Measurements from ENCODE around the gene HPGDS. TPM values are rescaled to one million over a fixed set of nuclear protein-coding genes. Genes with fewer than 3 reads are reported as not detected.

HPGDS gene
- total RNA-seq, 2 donors from 2014 or later = 2.1 to 3.4 TPM

DNA sequence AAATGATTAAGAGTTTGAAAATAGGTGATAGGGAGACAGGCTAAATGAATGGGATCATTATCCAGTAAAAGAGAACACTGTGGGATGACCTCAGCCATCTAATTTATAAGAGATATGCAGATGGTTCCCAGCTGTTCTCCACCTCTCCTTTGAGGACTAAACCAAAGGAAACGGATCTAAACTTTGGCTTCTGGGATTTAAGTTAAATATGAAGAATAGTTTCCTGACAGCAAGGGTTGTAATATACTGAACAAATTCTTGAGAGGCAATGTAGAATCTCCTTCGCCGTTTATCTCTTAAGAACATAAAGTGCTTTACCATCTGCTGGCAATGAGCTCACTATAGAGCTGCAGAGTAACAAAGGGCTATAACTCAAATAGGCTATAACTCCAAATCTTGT, 35.4 kb upstream of the HPGDS start:
- Histone ChIP-seq H3K4me3 (no peak overlapping the region), H3K9me3 (no peaks in the 10 kb centered on the region), H3K27ac (no peak overlapping the region), H3K4me1 (replicated peaks) (no peaks in the 10 kb centered on the region), H3K27me3 (replicated peaks; ENCODE audit: insufficient read depth) (no peaks in the 10 kb centered on the region), H3K36me3 (no peaks in the 10 kb centered on the region)
- no peak for DNase-seq (ENCODE audit: low spot score)
- intact Hi-C loops (cut with DNase I) = no loop called here
- TF ChIP-seq POLR2AphosphoS5 (IDR thresholded peaks at IDR 0.05) (no peak), POLR2A (IDR thresholded peaks at IDR 0.05) (no peak)
- TF ChIP-seq, protein P1, sequence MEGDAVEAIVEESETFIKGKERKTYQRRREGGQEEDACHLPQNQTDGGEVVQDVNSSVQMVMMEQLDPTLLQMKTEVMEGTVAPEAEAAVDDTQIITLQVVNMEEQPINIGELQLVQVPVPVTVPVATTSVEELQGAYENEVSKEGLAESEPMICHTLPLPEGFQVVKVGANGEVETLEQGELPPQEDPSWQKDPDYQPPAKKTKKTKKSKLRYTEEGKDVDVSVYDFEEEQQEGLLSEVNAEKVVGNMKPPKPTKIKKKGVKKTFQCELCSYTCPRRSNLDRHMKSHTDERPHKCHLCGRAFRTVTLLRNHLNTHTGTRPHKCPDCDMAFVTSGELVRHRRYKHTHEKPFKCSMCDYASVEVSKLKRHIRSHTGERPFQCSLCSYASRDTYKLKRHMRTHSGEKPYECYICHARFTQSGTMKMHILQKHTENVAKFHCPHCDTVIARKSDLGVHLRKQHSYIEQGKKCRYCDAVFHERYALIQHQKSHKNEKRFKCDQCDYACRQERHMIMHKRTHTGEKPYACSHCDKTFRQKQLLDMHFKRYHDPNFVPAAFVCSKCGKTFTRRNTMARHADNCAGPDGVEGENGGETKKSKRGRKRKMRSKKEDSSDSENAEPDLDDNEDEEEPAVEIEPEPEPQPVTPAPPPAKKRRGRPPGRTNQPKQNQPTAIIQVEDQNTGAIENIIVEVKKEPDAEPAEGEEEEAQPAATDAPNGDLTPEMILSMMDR (IDR thresholded peaks at IDR 0.05) = no peak
- WGBS = 68% methylated on average over 3 of the region's 3 CpGs

DNA sequence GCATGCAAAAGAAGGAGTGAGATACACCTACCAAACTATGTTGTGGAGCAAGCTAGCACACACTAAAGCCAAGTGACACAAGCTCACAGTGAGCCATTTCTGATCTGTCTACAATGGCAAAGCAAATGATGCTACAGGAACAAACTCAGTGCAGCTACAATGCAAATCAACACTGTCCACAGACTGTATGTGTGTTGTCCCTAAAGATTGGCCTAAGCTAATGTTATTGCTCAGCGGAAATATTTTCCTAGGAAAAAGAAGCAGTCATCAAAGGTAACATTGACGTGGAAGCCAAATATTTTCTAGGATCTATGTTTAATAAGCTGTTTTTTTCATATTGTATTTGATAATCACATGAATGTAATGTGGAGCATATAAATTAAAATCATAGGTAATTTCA, 34.7 kb upstream of the HPGDS start:
- no peaks in the 10 kb centered on the region for H3K4me1 ChIP-seq (replicated peaks)
- intact Hi-C loops (cut with DNase I) = no loop called here
- no peaks in the 10 kb centered on the region for H3K9me3 ChIP-seq
- no peak for DNase-seq (ENCODE audit: low spot score)
- TF ChIP-seq, protein P1 (IDR thresholded peaks at IDR 0.05) = no peak
- TF ChIP-seq POLR2A (IDR thresholded peaks at IDR 0.05) = no peak
- no peak for TF ChIP-seq POLR2AphosphoS5 (IDR thresholded peaks at IDR 0.05)
- no peak overlapping the region for H3K27ac ChIP-seq
- H3K4me3 ChIP-seq = no peak overlapping the region
- 92% methylated on average over 2 of the region's 2 CpGs for WGBS
- H3K27me3 ChIP-seq (replicated peaks; ENCODE audit: insufficient read depth) = no peaks in the 10 kb centered on the region
- H3K36me3 ChIP-seq = no peaks in the 10 kb centered on the region

DNA sequence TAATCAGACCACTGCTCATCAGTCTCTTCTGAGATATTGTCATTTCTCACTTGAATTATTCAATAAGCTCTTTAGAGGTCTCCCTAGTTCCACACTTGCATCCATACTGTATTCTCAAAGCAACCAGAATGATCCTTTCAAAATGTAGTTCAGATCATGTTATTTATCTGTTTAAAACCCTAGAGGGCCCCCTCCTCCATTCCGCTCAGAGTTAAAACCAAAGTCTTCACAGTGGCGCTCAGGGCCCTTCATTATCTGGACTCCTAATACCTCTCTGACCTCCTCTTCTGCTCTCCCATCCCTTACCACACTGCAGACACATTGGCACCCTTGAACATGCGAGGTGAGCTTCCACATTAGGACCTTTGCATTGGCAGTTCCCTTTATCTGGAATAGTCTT, 32.7 kb upstream of the HPGDS start:
- TF ChIP-seq POLR2AphosphoS5 (IDR thresholded peaks at IDR 0.05) (no peak), POLR2A (IDR thresholded peaks at IDR 0.05) (no peak)
- TF ChIP-seq, protein P1 (IDR thresholded peaks at IDR 0.05) = no peak
- H3K27ac ChIP-seq = no peak overlapping the region
- WGBS = 89% methylated on average over 3 of the region's 3 CpGs
- intact Hi-C loops (cut with DNase I) = no loop called here
- H3K36me3 ChIP-seq = no peaks in the 10 kb centered on the region
- no peaks in the 10 kb centered on the region for H3K9me3 ChIP-seq
- no peaks in the 10 kb centered on the region for H3K4me1 ChIP-seq (replicated peaks)
- DNase-seq (ENCODE audit: low spot score) = no peak
- no peaks in the 10 kb centered on the region for H3K27me3 ChIP-seq (replicated peaks; ENCODE audit: insufficient read depth)
- no peak overlapping the region for H3K4me3 ChIP-seq

DNA sequence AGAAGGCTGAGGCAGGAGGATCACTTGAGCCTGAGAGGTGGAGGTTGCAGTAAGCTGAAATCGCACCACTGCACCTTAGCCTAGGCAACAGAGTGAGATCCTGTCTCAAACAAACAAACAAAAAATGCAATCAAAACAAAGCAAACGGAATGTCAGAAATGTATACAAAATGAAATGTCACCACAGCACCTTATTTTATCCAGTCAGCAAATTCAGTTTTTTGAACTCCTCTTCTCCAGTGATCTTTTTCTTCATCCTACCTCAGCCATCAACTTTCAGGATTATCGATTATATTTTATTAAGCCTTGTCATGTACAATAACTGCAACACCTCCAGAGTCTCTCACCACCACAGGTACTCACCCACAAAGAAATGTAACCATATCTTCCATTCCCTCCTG, 31.1 kb upstream of the HPGDS start:
- no peak overlapping the region for H3K4me3 ChIP-seq
- DNase-seq (ENCODE audit: low spot score) = no peak
- no peak for TF ChIP-seq POLR2AphosphoS5 (IDR thresholded peaks at IDR 0.05)
- intact Hi-C loops (cut with DNase I) = no loop called here
- H3K27me3 ChIP-seq (replicated peaks; ENCODE audit: insufficient read depth) = no peaks in the 10 kb centered on the region
- H3K36me3 ChIP-seq = no peaks in the 10 kb centered on the region
- 92% methylated on average over 3 of the region's 3 CpGs for WGBS
- H3K27ac ChIP-seq = no peak overlapping the region
- H3K4me1 ChIP-seq (replicated peaks) = no peaks in the 10 kb centered on the region
- no peaks in the 10 kb centered on the region for H3K9me3 ChIP-seq

DNA sequence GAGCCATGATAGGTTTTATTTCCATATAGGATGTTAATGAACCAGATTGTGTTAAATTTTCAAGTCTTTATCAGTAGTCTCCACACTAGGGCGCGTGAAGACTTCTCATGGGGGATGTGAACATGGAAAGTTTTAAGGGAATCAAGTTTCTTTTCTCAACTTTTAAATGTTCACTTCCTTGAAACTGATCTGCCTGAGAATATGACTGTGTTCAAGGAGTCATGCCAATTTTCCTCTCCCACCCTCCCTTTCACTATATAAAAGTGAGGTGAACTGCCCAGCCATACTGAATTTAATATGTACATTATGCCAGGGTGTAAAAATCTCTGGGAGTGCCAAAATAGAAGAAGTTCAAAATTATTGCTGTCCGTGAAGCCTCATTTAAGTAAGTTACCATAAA, 30.4 kb upstream of the HPGDS start:
- Histone ChIP-seq H3K4me3 (no peak overlapping the region), H3K27me3 (replicated peaks; ENCODE audit: insufficient read depth) (no peaks in the 10 kb centered on the region), H3K4me1 (replicated peaks) (no peaks in the 10 kb centered on the region), H3K9me3 (no peaks in the 10 kb centered on the region), H3K36me3 (no peaks in the 10 kb centered on the region), H3K27ac (no peak overlapping the region)
- intact Hi-C loops (cut with DNase I) = no loop called here
- no peak for DNase-seq (ENCODE audit: low spot score)
- WGBS = 67% methylated on average over 3 of the region's 3 CpGs
- TF ChIP-seq, protein P1 (IDR thresholded peaks at IDR 0.05) = no peak
- TF ChIP-seq POLR2AphosphoS5 (IDR thresholded peaks at IDR 0.05) (no peak), POLR2A (IDR thresholded peaks at IDR 0.05) (no peak)
